H54 (cell line): Measurements from ENCODE around the gene RPS6KL1.
"Not testable (repeated sequence)": the region's sequence is repeated elsewhere in the genome, so short reads cannot be mapped to it uniquely, and the experiment has no call there.

Experiments
- DNase-seq: peaks from one replicate; pipeline ENCODE4 v3.0.0; 2011; ENCODE audit warnings: low spot score, mixed read lengths; ENCODE audit not compliant: insufficient read length
- FAIRE-seq: peaks from 3 replicates; lab custom pipeline; 2011; peaks lifted over from hg19 to GRCh38; lab: Jason Lieb, UNC
- POLR2A ChIP-seq: IDR thresholded peaks from 2 replicates; pipeline ENCODE4 v1.6.1; 2011; ENCODE audit warnings: low read depth, mild to moderate bottlenecking, low read length

RPS6KL1 gene

GRCh38 chr14:74936731-74937130, 13.7 kb upstream of the RPS6KL1 start:
- TF ChIP-seq POLR2A: no peak
- FAIRE-seq (no peak), DNase-seq (no peak)

- TF ChIP-seq POLR2A: no peak
- no peak for FAIRE-seq
- no peak for DNase-seq
Observed at GRCh38 chr14:74936151-74936550, 13.1 kb upstream of the RPS6KL1 start.

- no peak for FAIRE-seq
Observed at GRCh38 chr14:74935360-74935680, 12.3 kb upstream of the RPS6KL1 start.

GRCh38 chr14:74934476-74935359, 11.7 kb upstream of the RPS6KL1 start:
- DNase-seq (no peak), FAIRE-seq (no peak)
- TF ChIP-seq POLR2A: no peak

More at GRCh38 chr14:74935360-74935680, 12.3 kb upstream of the RPS6KL1 start:
- no peak for DNase-seq
- no peak for TF ChIP-seq POLR2A

- no peak for TF ChIP-seq POLR2A
- no peak for FAIRE-seq
- DNase-seq: no peak
Observed at GRCh38 chr14:74934041-74934440, 11.0 kb upstream of the RPS6KL1 start.

GRCh38 chr14:74932936-74933335, 9.9 kb upstream of the RPS6KL1 start:
- not testable (repeated sequence) for DNase-seq, FAIRE-seq

- DNase-seq (no peak), FAIRE-seq (no peak)
- no peak for TF ChIP-seq POLR2A
Observed at GRCh38 chr14:74932401-74932901, 9.4 kb upstream of the RPS6KL1 start.

GRCh38 chr14:74931744-74932143, 8.7 kb upstream of the RPS6KL1 start:
- not testable (repeated sequence) for DNase-seq

GRCh38 chr14:74929242-74929641, 6.2 kb upstream of the RPS6KL1 start:
- FAIRE-seq (no peak), DNase-seq (no peak)
- no peak for TF ChIP-seq POLR2A

More at GRCh38 chr14:74931744-74932143, 8.7 kb upstream of the RPS6KL1 start:
- FAIRE-seq: not testable (repeated sequence)

- no peak for DNase-seq
- no peak for TF ChIP-seq POLR2A
- FAIRE-seq: no peak
Observed at GRCh38 chr14:74927225-74927624, 4.2 kb upstream of the RPS6KL1 start.

GRCh38 chr14:74924061-74924460, 1.0 kb upstream of the RPS6KL1 start:
- DNase-seq: no peak
- no peak for TF ChIP-seq POLR2A
- no peak for FAIRE-seq

GRCh38 chr14:74921987-74922751, 891 bp downstream of the RPS6KL1 start:
- DNase-seq (no peak), FAIRE-seq (no peak)
- TF ChIP-seq POLR2A: no peak

- DNase-seq: no peak
- no peak for TF ChIP-seq POLR2A
- no peak for FAIRE-seq
Observed at GRCh38 chr14:74921053-74921620, 1.9 kb downstream of the RPS6KL1 start.

GRCh38 chr14:74920281-74920680, 2.8 kb downstream of the RPS6KL1 start:
- TF ChIP-seq POLR2A: no peak
- FAIRE-seq (no peak), DNase-seq (no peak)
